OCI-LY3 (cell line): ENCODE data around the gene GGPS1.
"Not testable (repeated sequence)": the region's sequence is repeated elsewhere in the genome, so short reads cannot be mapped to it uniquely, and the experiment has no call there.

Experiments
- H2AFZ ChIP-seq: fragments of 200-600, 300-600 bp; shearing (Covaris generic); 2 replicates; pipeline ENCODE4 v1.6.0; 2014; ENCODE audit warnings: antibody characterized with exemption, low read depth, low read length
- H3K27ac ChIP-seq: fragments of 200-600, 300-600 bp; sonication (generic); 2 replicates; pipeline ENCODE4 v1.5.1; 2014; ENCODE audit warnings: mild to moderate bottlenecking, low read length, moderate library complexity, mixed read lengths
- H3K27me3 ChIP-seq: fragments of 200-600, 300-600 bp; sonication (generic); 2 replicates; pipeline ENCODE4 v1.6.1; 2014; ENCODE audit warnings: low read depth, low read length, mixed read lengths
- H3K36me3 ChIP-seq: fragments of 200-600, 300-600 bp; sonication (generic); replicated peaks from 2 replicates; pipeline ENCODE3; 2014; ENCODE audit warnings: low read depth, low read length, mixed read lengths
- H3K4me1 ChIP-seq: fragments of 300-600, 200-600 bp; sonication (generic); 2 replicates; pipeline ENCODE4 v1.6.1; 2014; ENCODE audit warnings: low read length, mixed read lengths
- H3K4me2 ChIP-seq: fragments of 200-600, 300-600 bp; sonication (generic); 2 replicates; pipeline ENCODE4 v1.6.1; 2014; ENCODE audit warnings: low read length, mixed read lengths
- H3K4me3 ChIP-seq: fragments of 300-600, 200-600 bp; sonication (generic); 2 replicates; pipeline ENCODE4 v1.5.1; 2014; ENCODE audit warnings: antibody characterized with exemption, mild to moderate bottlenecking, low read length, moderate library complexity
- H3K79me2 ChIP-seq: fragments of 300-600, 200-600 bp; shearing (Covaris generic); 2 replicates; pipeline ENCODE4 v1.6.1; 2014; ENCODE audit warnings: mild to moderate bottlenecking, low read length, mixed read lengths
- H3K9ac ChIP-seq: fragments of 300-600, 200-600 bp; shearing (Covaris generic); 2 replicates; pipeline ENCODE4 v1.6.0; 2014; ENCODE audit warnings: mild to moderate bottlenecking, low read length, moderate library complexity
- H3K9me3 ChIP-seq: fragments of 200-600, 300-600 bp; shearing (Covaris generic); 2 replicates; pipeline ENCODE4 v1.6.1; 2014; ENCODE audit warnings: low read length, mixed read lengths; ENCODE audit not compliant: insufficient read depth
- H4K20me1 ChIP-seq: fragments of 200-600, 300-600 bp; sonication (generic); 2 replicates; pipeline ENCODE4 v1.6.1; 2016; ENCODE audit warnings: low read length, mixed read lengths; ENCODE audit not compliant: insufficient read depth
- EZH2phosphoT487 ChIP-seq: fragments of 200-600 bp; shearing (Covaris generic); IDR thresholded peaks from 2 replicates; pipeline ENCODE4 v1.6.1; 2018; ENCODE audit warnings: antibody characterized with exemption, mixed run types, low read depth
- TF ChIP-seq, protein P1 (sequence below): fragments of 200-600, 300-600 bp; sonication (generic); IDR thresholded peaks from 2 replicates; pipeline ENCODE4 v1.5.1; 2014; ENCODE audit warnings: antibody characterized with exemption, low read length, low read depth

Gene GGPS1

GRCh38 chr1:235351441-235351840 is 23.1 kb downstream of the GGPS1 start:
- Histone ChIP-seq H3K27ac (no peak overlapping the region), H3K27me3 (no peaks in the 10 kb centered on the region), H3K4me3 (no peak overlapping the region), H3K4me1 (no peaks in the 10 kb centered on the region), H4K20me1 (no peaks in the 10 kb centered on the region), H3K4me2 (no peak overlapping the region), H3K36me3 (no peaks in the 10 kb centered on the region), H3K9me3 (no peaks in the 10 kb centered on the region), H3K79me2 (no peaks in the 10 kb centered on the region), H2AFZ (no peak overlapping the region), H3K9ac (no peak overlapping the region)
- TF ChIP-seq, protein P1, sequence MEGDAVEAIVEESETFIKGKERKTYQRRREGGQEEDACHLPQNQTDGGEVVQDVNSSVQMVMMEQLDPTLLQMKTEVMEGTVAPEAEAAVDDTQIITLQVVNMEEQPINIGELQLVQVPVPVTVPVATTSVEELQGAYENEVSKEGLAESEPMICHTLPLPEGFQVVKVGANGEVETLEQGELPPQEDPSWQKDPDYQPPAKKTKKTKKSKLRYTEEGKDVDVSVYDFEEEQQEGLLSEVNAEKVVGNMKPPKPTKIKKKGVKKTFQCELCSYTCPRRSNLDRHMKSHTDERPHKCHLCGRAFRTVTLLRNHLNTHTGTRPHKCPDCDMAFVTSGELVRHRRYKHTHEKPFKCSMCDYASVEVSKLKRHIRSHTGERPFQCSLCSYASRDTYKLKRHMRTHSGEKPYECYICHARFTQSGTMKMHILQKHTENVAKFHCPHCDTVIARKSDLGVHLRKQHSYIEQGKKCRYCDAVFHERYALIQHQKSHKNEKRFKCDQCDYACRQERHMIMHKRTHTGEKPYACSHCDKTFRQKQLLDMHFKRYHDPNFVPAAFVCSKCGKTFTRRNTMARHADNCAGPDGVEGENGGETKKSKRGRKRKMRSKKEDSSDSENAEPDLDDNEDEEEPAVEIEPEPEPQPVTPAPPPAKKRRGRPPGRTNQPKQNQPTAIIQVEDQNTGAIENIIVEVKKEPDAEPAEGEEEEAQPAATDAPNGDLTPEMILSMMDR, result no peak
- no peak for TF ChIP-seq EZH2phosphoT487

GRCh38 chr1:235351898-235352297 is 23.5 kb downstream of the GGPS1 start:
- Histone ChIP-seq H3K4me3 (no peak overlapping the region), H3K27ac (no peak overlapping the region), H3K36me3 (no peaks in the 10 kb centered on the region), H4K20me1 (no peaks in the 10 kb centered on the region), H3K9ac (no peak overlapping the region), H2AFZ (no peak overlapping the region), H3K9me3 (no peaks in the 10 kb centered on the region), H3K4me1 (no peaks in the 10 kb centered on the region), H3K79me2 (no peaks in the 10 kb centered on the region), H3K4me2 (no peak overlapping the region), H3K27me3 (no peaks in the 10 kb centered on the region)
- no peak for TF ChIP-seq EZH2phosphoT487
- TF ChIP-seq, protein P1, result no peak

- Histone ChIP-seq H3K79me2 (no peaks in the 10 kb centered on the region), H3K27ac (no peak overlapping the region), H3K27me3 (no peaks in the 10 kb centered on the region), H3K4me2 (peak overlapping the region; percentile 8; the same call in 1 of the 2 replicates), H3K4me3 (no peak overlapping the region), H3K4me1 (no peaks in the 10 kb centered on the region), H4K20me1 (no peaks in the 10 kb centered on the region), H3K9me3 (no peaks in the 10 kb centered on the region), H2AFZ (peak overlapping the region; percentile 22; the same call in 1 of the 2 replicates), H3K9ac (no peak overlapping the region), H3K36me3 (no peaks in the 10 kb centered on the region)
- TF ChIP-seq EZH2phosphoT487, result no peak
- TF ChIP-seq, protein P1, result no peak
These were observed 29.4 kb downstream of the GGPS1 start for GRCh38 chr1:235357485-235358373.

DNA sequence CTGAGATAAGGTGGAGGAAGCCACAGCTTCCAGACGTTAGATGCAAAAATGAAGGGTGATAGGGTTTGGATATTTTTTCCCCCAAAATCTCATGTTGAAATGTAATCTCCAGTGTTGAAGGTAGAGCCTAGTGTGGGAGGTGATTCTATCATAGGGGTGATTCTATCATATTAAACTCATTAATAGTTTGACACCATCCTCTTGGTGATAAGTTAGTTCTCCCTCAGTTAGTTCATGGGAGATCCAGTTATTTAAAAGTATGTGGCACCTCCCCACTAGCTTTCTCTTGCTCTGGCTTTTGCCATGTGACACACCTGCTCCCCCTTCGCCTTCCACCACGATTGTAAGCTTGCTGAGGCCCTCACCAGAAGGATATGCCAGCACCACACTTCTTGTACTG is 30.5 kb downstream of the GGPS1 start:
- TF ChIP-seq, protein P1, result no peak
- TF ChIP-seq EZH2phosphoT487, result no peak
- H3K4me3 ChIP-seq, result no peak overlapping the region
- H3K4me2 ChIP-seq, result no peak overlapping the region
- no peaks in the 10 kb centered on the region for H3K36me3 ChIP-seq
- no peaks in the 10 kb centered on the region for H4K20me1 ChIP-seq
- no peaks in the 10 kb centered on the region for H3K79me2 ChIP-seq
- no peaks in the 10 kb centered on the region for H3K27me3 ChIP-seq
- no peaks in the 10 kb centered on the region for H3K4me1 ChIP-seq
- no peak overlapping the region for H3K27ac ChIP-seq
- no peak overlapping the region for H2AFZ ChIP-seq
- H3K9me3 ChIP-seq, result no peaks in the 10 kb centered on the region
- no peak overlapping the region for H3K9ac ChIP-seq

DNA sequence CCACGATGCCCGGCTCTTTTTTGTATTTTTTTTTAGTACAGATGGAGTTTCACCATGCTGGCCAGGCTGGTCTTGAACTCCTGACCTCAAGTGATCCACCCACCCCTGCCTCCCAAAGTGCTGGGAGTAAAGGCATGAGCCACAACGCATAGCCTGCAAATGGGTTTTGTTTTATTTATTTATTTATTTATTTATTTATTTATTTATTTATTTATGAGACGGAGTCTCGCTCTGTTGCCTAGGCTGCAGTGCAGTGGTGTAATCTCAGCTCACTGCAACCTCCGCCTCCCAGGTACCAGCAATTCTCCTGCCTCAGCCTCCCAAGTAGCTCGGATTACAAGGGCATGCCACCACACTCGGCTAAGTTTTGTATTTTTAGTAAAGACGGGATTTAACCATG is 35.8 kb downstream of the GGPS1 start:
- not testable (repeated sequence) for H3K4me3 ChIP-seq, H3K27ac ChIP-seq, H3K36me3 ChIP-seq, H3K9ac ChIP-seq, H2AFZ ChIP-seq, H3K4me2 ChIP-seq, H3K9me3 ChIP-seq, H4K20me1 ChIP-seq, H3K27me3 ChIP-seq
- peaks cover 12% of the 10 kb centered on the region for H3K4me1 ChIP-seq
- H3K79me2 ChIP-seq, result peaks cover 13% of the 10 kb centered on the region
